HepG2 (cell line): ENCODE data around the gene MEX3A. TPM values are rescaled to one million over a fixed set of nuclear protein-coding genes. Genes with fewer than 3 reads are reported as not detected.

Experiments
- AGO1 ChIP-seq: fragments of 200-400 bp; formaldehyde crosslinking; IDR thresholded peaks from 2 replicates; pipeline ENCODE4 v1.6.1; 2017; ENCODE audit warnings: mild to moderate bottlenecking, low read depth, low read length, moderate library complexity; ENCODE audit not compliant: poor library complexity, severe bottlenecking
- FOXA1 ChIP-seq, 2 experiments: fragments of 450-650 bp in 1 of 2; sonication (generic) in 1 of 2; formaldehyde crosslinking in 1 of 2; IDR thresholded peaks; 2 replicates each; pipeline versions ENCODE4 v1.4.0 to v1.6.1; 2016 to 2020; ENCODE audit warnings: missing genetic modification reagents in 1 of 2
- NCOA2 ChIP-seq: sonication (generic); formaldehyde crosslinking; IDR thresholded peaks from 2 replicates; pipeline ENCODE4 v1.8.0; 2022; ENCODE audit warnings: inconsistent platforms
- PHF20 ChIP-seq: sonication (generic); formaldehyde crosslinking; IDR thresholded peaks from 2 replicates; pipeline ENCODE4 v1.5.0; 2020; ENCODE audit warnings: mild to moderate bottlenecking, missing genetic modification reagents
- POLR2G ChIP-seq: fragments of 200-400 bp; formaldehyde crosslinking; IDR thresholded peaks from 2 replicates; pipeline ENCODE4 v1.6.1; 2018; ENCODE audit warnings: mild to moderate bottlenecking, low read depth, low read length, moderate library complexity
- SETDB1 ChIP-seq: sonication (generic); formaldehyde crosslinking; IDR thresholded peaks from 2 replicates; pipeline ENCODE4 v1.5.1; 2020; ENCODE audit warnings: missing genetic modification reagents, mild to moderate bottlenecking, borderline replicate concordance
- ZBTB7A ChIP-seq: sonication (generic); formaldehyde crosslinking; IDR thresholded peaks from 2 replicates; pipeline ENCODE4 v1.8.0; 2022; ENCODE audit warnings: mild to moderate bottlenecking, missing genetic modification reagents
- ZFP1 ChIP-seq: IDR thresholded peaks from 2 replicates; pipeline ENCODE4 v1.6.1; 2016
- ZNF234 ChIP-seq: sonication (generic); formaldehyde crosslinking; conservative IDR thresholded peaks from 2 replicates; pipeline ENCODE4 v1.5.1; 2020; ENCODE audit warnings: mild to moderate bottlenecking, missing genetic modification reagents
- ZNF432 ChIP-seq: sonication (generic); formaldehyde crosslinking; IDR thresholded peaks from 2 replicates; pipeline ENCODE4 v1.5.0; 2020; ENCODE audit warnings: missing genetic modification reagents, mild to moderate bottlenecking, borderline replicate concordance
- ZNF562 ChIP-seq: sonication (generic); formaldehyde crosslinking; IDR thresholded peaks from 2 replicates; pipeline ENCODE4 v1.8.0; 2022; ENCODE audit warnings: missing genetic modification reagents, borderline replicate concordance
- ZNF605 ChIP-seq: sonication (generic); formaldehyde crosslinking; IDR thresholded peaks from 2 replicates; pipeline ENCODE4 v1.8.0; 2022; ENCODE audit warnings: mild to moderate bottlenecking, missing genetic modification reagents
- polyA plus RNA-seq, 8 experiments: library from polyadenylated mRNA; depleted of rRNA in 3 of 8; stranded (reverse) in 7 of 8; unstranded in 1 of 8; fragments of >200 nt; fragmentation: Illumina TruSeq in 4 of 8; extraction: Trizol in 4 of 8; gene quantifications; 2 replicates each; pipeline versions ENCODE4 v1.2.1 to v1.2.3, GENCODE V29; 2011 to 2016; ENCODE audit warnings: low read depth in 4 of 8, missing spikeins in 1 of 8, mixed read lengths in 1 of 8; ENCODE audit not compliant: insufficient read depth in 1 of 8
- total RNA-seq, 5 experiments: library from RNA; depleted of rRNA; stranded (reverse); fragments of >200 nt; fragmentation: Illumina TruSeq; extraction: Trizol; gene quantifications; 2 replicates each; pipeline ENCODE4 v1.2.3, GENCODE V29; 2016; ENCODE audit warnings: low read depth in 1 of 5
- TF ChIP-seq, protein P1 (sequence below): sonication (generic); formaldehyde crosslinking; IDR thresholded peaks from 2 replicates; pipeline ENCODE4 v1.4.0; 2020; ENCODE audit warnings: missing genetic modification reagents
- TF ChIP-seq, protein P2 (sequence below): IDR thresholded peaks from 2 replicates; pipeline ENCODE4 v1.6.1; 2012; ENCODE audit warnings: low read length, improper control_type of control experiment
- TF ChIP-seq, protein P3 (sequence below): sonication (generic); formaldehyde crosslinking; IDR thresholded peaks from 2 replicates; pipeline ENCODE4 v1.5.0; 2020; ENCODE audit warnings: mild to moderate bottlenecking, missing genetic modification reagents
- TF ChIP-seq, protein P4 (sequence below): sonication (generic); formaldehyde crosslinking; IDR thresholded peaks from 2 replicates; pipeline ENCODE4 v1.5.0; 2020; ENCODE audit warnings: missing genetic modification reagents
- TF ChIP-seq, protein P5 (sequence below): sonication (generic); formaldehyde crosslinking; IDR thresholded peaks from 2 replicates; pipeline ENCODE4 v1.4.0; 2020; ENCODE audit warnings: mild to moderate bottlenecking, missing genetic modification reagents
- TF ChIP-seq, protein P6 (sequence below): IDR thresholded peaks from 2 replicates; pipeline ENCODE4 v1.6.1; 2016; ENCODE audit warnings: missing genetic modification reagents, missing compliant biosample characterization

MEX3A gene
- total and polyA plus RNA-seq, 2 of the 13 experiments (the other 11 are each of a cell fraction or from before 2014, with no cell fraction given), result 7.6 to 9.1 TPM

DNA sequence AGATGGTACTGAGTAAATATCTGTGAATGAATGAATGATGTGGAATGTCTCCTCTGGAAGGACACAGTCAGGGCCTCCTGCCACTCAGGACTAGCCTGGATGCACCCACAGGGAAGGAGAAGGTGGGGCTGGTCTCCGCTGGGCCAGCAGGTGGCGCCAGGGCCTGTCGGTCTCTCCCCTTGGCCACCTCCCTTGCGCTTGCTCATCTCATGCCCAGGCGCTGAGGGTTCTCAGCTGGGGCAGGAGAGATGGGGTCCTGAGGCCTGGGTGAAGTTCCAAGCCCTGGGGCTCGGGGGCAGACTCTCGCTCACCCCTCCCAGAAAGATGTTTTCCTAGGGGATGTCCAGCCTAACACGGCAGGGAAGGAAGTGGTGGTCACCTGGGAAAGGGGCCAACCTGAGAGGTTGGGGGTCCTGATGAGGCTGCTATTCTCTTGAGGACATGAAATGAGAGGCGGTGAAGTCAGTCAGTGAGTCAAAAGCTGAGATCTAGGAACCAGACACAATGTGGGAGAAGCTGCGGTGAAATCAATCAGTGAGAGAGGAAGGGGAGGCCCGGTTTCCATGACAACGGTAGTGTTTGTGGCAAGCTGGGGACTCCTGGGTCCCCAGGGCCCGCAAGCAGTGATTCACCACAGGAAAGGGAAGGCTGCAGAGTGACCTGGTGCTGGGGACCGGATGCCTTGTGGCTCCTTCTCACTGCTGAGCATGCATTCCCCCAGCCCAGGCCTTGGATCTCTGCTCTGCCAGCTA lies 14.6 kb upstream of the MEX3A start (continued):
- TF ChIP-seq, protein P1, sequence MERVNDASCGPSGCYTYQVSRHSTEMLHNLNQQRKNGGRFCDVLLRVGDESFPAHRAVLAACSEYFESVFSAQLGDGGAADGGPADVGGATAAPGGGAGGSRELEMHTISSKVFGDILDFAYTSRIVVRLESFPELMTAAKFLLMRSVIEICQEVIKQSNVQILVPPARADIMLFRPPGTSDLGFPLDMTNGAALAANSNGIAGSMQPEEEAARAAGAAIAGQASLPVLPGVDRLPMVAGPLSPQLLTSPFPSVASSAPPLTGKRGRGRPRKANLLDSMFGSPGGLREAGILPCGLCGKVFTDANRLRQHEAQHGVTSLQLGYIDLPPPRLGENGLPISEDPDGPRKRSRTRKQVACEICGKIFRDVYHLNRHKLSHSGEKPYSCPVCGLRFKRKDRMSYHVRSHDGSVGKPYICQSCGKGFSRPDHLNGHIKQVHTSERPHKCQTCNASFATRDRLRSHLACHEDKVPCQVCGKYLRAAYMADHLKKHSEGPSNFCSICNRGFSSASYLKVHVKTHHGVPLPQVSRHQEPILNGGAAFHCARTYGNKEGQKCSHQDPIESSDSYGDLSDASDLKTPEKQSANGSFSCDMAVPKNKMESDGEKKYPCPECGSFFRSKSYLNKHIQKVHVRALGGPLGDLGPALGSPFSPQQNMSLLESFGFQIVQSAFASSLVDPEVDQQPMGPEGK (CRISPR knock-in tag), result peak; percentile 69
- TF ChIP-seq ZNF605 (CRISPR knock-in tag) (no peak), FOXA1 (IDR thresholded peaks at IDR 0.05) (no peak), FOXA1 (CRISPR knock-in tag; IDR thresholded peaks at IDR 0.05) (no peak), ZNF562 (CRISPR knock-in tag) (no peak), AGO1 (no peak), ZNF432 (CRISPR knock-in tag) (no peak), NCOA2 (peak; percentile 70), SETDB1 (CRISPR knock-in tag) (no peak), POLR2G (no peak), PHF20 (CRISPR knock-in tag) (no peak), ZNF234 (CRISPR knock-in tag) (no peak), ZFP1 (CRISPR knock-in tag) (no peak), ZBTB7A (CRISPR knock-in tag) (no peak)
- TF ChIP-seq, protein P2, sequence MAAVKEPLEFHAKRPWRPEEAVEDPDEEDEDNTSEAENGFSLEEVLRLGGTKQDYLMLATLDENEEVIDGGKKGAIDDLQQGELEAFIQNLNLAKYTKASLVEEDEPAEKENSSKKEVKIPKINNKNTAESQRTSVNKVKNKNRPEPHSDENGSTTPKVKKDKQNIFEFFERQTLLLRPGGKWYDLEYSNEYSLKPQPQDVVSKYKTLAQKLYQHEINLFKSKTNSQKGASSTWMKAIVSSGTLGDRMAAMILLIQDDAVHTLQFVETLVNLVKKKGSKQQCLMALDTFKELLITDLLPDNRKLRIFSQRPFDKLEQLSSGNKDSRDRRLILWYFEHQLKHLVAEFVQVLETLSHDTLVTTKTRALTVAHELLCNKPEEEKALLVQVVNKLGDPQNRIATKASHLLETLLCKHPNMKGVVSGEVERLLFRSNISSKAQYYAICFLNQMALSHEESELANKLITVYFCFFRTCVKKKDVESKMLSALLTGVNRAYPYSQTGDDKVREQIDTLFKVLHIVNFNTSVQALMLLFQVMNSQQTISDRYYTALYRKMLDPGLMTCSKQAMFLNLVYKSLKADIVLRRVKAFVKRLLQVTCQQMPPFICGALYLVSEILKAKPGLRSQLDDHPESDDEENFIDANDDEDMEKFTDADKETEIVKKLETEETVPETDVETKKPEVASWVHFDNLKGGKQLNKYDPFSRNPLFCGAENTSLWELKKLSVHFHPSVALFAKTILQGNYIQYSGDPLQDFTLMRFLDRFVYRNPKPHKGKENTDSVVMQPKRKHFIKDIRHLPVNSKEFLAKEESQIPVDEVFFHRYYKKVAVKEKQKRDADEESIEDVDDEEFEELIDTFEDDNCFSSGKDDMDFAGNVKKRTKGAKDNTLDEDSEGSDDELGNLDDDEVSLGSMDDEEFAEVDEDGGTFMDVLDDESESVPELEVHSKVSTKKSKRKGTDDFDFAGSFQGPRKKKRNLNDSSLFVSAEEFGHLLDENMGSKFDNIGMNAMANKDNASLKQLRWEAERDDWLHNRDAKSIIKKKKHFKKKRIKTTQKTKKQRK, result no peak
- TF ChIP-seq, protein P3, sequence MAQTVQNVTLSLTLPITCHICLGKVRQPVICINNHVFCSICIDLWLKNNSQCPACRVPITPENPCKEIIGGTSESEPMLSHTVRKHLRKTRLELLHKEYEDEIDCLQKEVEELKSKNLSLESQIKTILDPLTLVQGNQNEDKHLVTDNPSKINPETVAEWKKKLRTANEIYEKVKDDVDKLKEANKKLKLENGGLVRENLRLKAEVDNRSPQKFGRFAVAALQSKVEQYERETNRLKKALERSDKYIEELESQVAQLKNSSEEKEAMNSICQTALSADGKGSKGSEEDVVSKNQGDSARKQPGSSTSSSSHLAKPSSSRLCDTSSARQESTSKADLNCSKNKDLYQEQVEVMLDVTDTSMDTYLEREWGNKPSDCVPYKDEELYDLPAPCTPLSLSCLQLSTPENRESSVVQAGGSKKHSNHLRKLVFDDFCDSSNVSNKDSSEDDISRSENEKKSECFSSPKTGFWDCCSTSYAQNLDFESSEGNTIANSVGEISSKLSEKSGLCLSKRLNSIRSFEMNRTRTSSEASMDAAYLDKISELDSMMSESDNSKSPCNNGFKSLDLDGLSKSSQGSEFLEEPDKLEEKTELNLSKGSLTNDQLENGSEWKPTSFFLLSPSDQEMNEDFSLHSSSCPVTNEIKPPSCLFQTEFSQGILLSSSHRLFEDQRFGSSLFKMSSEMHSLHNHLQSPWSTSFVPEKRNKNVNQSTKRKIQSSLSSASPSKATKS, result no peak
- TF ChIP-seq, protein P4, sequence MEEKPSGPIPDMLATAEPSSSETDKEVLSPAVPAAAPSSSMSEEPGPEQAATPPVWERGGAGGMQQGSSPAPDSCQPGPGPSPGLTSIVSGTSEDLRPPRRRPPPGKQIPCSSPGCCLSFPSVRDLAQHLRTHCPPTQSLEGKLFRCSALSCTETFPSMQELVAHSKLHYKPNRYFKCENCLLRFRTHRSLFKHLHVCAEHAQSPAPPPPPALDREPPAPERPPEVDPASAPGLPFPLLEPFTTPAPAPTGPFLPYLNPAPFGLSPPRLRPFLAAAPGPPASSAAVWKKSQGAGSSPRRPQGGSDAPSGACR, result no peak
- TF ChIP-seq, protein P5, sequence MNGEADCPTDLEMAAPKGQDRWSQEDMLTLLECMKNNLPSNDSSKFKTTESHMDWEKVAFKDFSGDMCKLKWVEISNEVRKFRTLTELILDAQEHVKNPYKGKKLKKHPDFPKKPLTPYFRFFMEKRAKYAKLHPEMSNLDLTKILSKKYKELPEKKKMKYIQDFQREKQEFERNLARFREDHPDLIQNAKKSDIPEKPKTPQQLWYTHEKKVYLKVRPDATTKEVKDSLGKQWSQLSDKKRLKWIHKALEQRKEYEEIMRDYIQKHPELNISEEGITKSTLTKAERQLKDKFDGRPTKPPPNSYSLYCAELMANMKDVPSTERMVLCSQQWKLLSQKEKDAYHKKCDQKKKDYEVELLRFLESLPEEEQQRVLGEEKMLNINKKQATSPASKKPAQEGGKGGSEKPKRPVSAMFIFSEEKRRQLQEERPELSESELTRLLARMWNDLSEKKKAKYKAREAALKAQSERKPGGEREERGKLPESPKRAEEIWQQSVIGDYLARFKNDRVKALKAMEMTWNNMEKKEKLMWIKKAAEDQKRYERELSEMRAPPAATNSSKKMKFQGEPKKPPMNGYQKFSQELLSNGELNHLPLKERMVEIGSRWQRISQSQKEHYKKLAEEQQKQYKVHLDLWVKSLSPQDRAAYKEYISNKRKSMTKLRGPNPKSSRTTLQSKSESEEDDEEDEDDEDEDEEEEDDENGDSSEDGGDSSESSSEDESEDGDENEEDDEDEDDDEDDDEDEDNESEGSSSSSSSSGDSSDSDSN (CRISPR knock-in tag), result 0 out of 2 replicates have a peak, but pooled peaks have one; percentile 25
- TF ChIP-seq, protein P6, sequence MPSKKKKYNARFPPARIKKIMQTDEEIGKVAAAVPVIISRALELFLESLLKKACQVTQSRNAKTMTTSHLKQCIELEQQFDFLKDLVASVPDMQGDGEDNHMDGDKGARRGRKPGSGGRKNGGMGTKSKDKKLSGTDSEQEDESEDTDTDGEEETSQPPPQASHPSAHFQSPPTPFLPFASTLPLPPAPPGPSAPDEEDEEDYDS (CRISPR knock-in tag), result peak; percentile 26; the same call in 1 of the 2 replicates
